Sigmoid colon (tissue), 7 donors: ENCODE data around the gene PMVK. TPM values are rescaled to one million over a fixed set of nuclear protein-coding genes. Genes with fewer than 3 reads are reported as not detected.

Experiments used
- DNase-seq: peaks from one replicate; pipeline ENCODE4 v3.0.0-alpha.2; 2019
- H3K27ac ChIP-seq, 4 donors: fragments of 200-600 bp; sonication (generic); one replicate each; pipeline ENCODE4 v1.5.1; 2016 to 2019; ENCODE audit warnings: mild to moderate bottlenecking in 1 of 4
- H3K27me3 ChIP-seq, 3 donors: fragments of 200-600 bp; sonication (generic); one replicate each; pipeline ENCODE4 v1.5.1; 2019; ENCODE audit warnings: mild to moderate bottlenecking in 1 of 3
- H3K36me3 ChIP-seq, 4 donors: fragments of 200-600 bp; sonication (generic); one replicate each; pipeline ENCODE4 v1.5.1; 2016 to 2019
- H3K4me1 ChIP-seq, 4 donors: fragments of 200-600 bp; sonication (generic); one replicate each; pipeline ENCODE4 v1.5.1; 2017 to 2019
- H3K4me3 ChIP-seq, 4 donors: fragments of 200-600 bp; sonication (generic); one replicate each; pipeline ENCODE4 v1.5.1; 2017 to 2019; ENCODE audit warnings: mild to moderate bottlenecking in 2 of 4, moderate library complexity in 1 of 4
- H3K9me3 ChIP-seq, 4 donors: fragments of 200-600 bp in 3 of 4; sonication (generic) in 3 of 4; one replicate each; pipeline versions ENCODE4 v1.5.1 to v1.6.1; 2013 to 2019
- CTCF ChIP-seq, 4 experiments: fragments of 450-650 bp in 3 of 4; fragments of 200-600 bp in 1 of 4; IDR thresholded peaks; one replicate each; pipeline ENCODE4 v1.5.1; 2016 to 2019; ENCODE audit warnings: antibody characterized with exemption in 4 of 4, mild to moderate bottlenecking in 3 of 4, moderate library complexity in 2 of 4
- EP300 ChIP-seq, 4 donors: sonication (generic); formaldehyde crosslinking; IDR thresholded peaks; one replicate each; pipeline ENCODE4 v1.6.1; 2017; ENCODE audit warnings: antibody characterized with exemption in 4 of 4
- POLR2A ChIP-seq, 2 donors: fragments of 450-650 bp; IDR thresholded peaks; one replicate each; pipeline ENCODE4 v1.6.1; 2016; ENCODE audit warnings: antibody characterized with exemption in 2 of 2, mild to moderate bottlenecking in 2 of 2, moderate library complexity in 2 of 2
- POLR2AphosphoS5 ChIP-seq, 4 donors: sonication (generic); formaldehyde crosslinking; IDR thresholded peaks; one replicate each; pipeline ENCODE4 v1.6.1; 2017; ENCODE audit warnings: antibody characterized with exemption in 4 of 4
- WGBS, 2 donors: extraction: QIAGEN DNeasy Blood & Tissue Kit; methylation state at CpG; one replicate each; pipeline ENCODE4 v1.1.7; 2013; 5-methylcytosine and 5-hydroxymethylcytosine counted together
- intact Hi-C: fragments of 100-400 bp; cut with DNase I; formaldehyde crosslinking; loops from one replicate; pipeline ENCODE4 v1.15.1; 2023
- polyA plus RNA-seq, 3 donors: library from polyadenylated mRNA; stranded (reverse); fragments of 200-250 nt; gene quantifications; one replicate each; pipeline ENCODE4 v1.2.3, GENCODE V29; 2013
- total RNA-seq, 4 donors: library from RNA; depleted of rRNA; stranded (reverse); fragments of >200 nt; gene quantifications; one replicate each; pipeline ENCODE4 v1.1.0, GENCODE V29; 2016
- donor health status: healthy with polysubstance abuse.
- donor health status: Bipolar disorder and iron deficiency.
- donor health status: healthy.

PMVK gene
- total and polyA plus RNA-seq, 7 donors = 11.1 to 54.1 (median 19.6) TPM

- no peak for TF ChIP-seq EP300 (IDR thresholded peaks at IDR 0.05)
- WGBS, 2 donors = 78 to 81% methylated on average over 5 of the region's 5 CpGs
- Histone ChIP-seq H3K4me3 (no peak overlapping the region), H3K9me3 (no peaks in the 10 kb centered on the region), H3K36me3 (peaks cover 19 to 59% (median 42%) of the 10 kb centered on the region in 4 donors), H3K27me3 (no peaks in the 10 kb centered on the region), H3K27ac (peak overlapping the region in 3 of 4 donors; percentile 41 to 98 (median 98)), H3K4me1 (peaks cover 0 to 54% (median 51%) of the 10 kb centered on the region in 4 donors)
- intact Hi-C loops = no loop called here
- no peak for DNase-seq
Observed at GRCh38 chr1:154967331-154967950, 30.9 kb upstream of the PMVK start.

GRCh38 chr1:154966111-154966510, 29.6 kb upstream of the PMVK start:
- Histone ChIP-seq H3K4me1 (peaks cover 0 to 46% (median 41%) of the 10 kb centered on the region in 4 donors), H3K27me3 (no peaks in the 10 kb centered on the region), H3K36me3 (peaks cover 19 to 59% (median 42%) of the 10 kb centered on the region in 4 donors), H3K4me3 (no peak overlapping the region), H3K9me3 (no peaks in the 10 kb centered on the region), H3K27ac (no peak overlapping the region)
- no peak for DNase-seq
- no peak for TF ChIP-seq EP300 (IDR thresholded peaks at IDR 0.05)
- no peak for TF ChIP-seq POLR2A (IDR thresholded peaks at IDR 0.05)
- TF ChIP-seq CTCF (IDR thresholded peaks at IDR 0.05) = no peak
- TF ChIP-seq POLR2AphosphoS5 (IDR thresholded peaks at IDR 0.05) = no peak
- 92 to 96% methylated on average over 7 of the region's 7 CpGs for WGBS, 2 donors
- intact Hi-C loops = no loop called here

- Histone ChIP-seq H3K27me3 (no peaks in the 10 kb centered on the region), H3K4me3 (no peak overlapping the region), H3K27ac (no peak overlapping the region), H3K4me1 (peaks cover 0 to 44% (median 37%) of the 10 kb centered on the region in 4 donors), H3K36me3 (peaks cover 23 to 64% (median 46%) of the 10 kb centered on the region in 4 donors), H3K9me3 (no peaks in the 10 kb centered on the region)
- TF ChIP-seq POLR2AphosphoS5 (IDR thresholded peaks at IDR 0.05) (no peak), EP300 (IDR thresholded peaks at IDR 0.05) (no peak), CTCF (IDR thresholded peaks at IDR 0.05) (no peak), POLR2A (IDR thresholded peaks at IDR 0.05) (no peak)
- no peak for DNase-seq
- intact Hi-C loops = loop anchor here (5.0 kb wide), 1 partner anchor 33 kb away; no protein-coding TSS in a partner anchor
- 91 to 94% methylated on average over 6 of the region's 6 CpGs for WGBS, 2 donors
Observed at GRCh38 chr1:154964359-154964758, 27.8 kb upstream of the PMVK start.

GRCh38 chr1:154963643-154964042, 27.1 kb upstream of the PMVK start:
- no peak for DNase-seq
- Histone ChIP-seq H3K4me1 (peaks cover 0 to 38% (median 34%) of the 10 kb centered on the region in 4 donors), H3K36me3 (peaks cover 29 to 71% (median 53%) of the 10 kb centered on the region in 4 donors), H3K27ac (peak overlapping the region in 2 of 4 donors; percentile 94 to 98), H3K9me3 (no peaks in the 10 kb centered on the region), H3K27me3 (no peaks in the 10 kb centered on the region), H3K4me3 (no peak overlapping the region)
- intact Hi-C loops = loop anchor here (5.0 kb wide), 1 partner anchor 34 kb away; no protein-coding TSS in a partner anchor
- WGBS, 2 donors = 83 to 90% methylated on average over 8 of the region's 8 CpGs
- TF ChIP-seq CTCF (IDR thresholded peaks at IDR 0.05) (no peak), POLR2AphosphoS5 (IDR thresholded peaks at IDR 0.05) (no peak), POLR2A (IDR thresholded peaks at IDR 0.05) (no peak), EP300 (IDR thresholded peaks at IDR 0.05) (no peak)

- DNase-seq = no peak
- Histone ChIP-seq H3K9me3 (no peaks in the 10 kb centered on the region), H3K36me3 (peaks cover 29 to 68% (median 51%) of the 10 kb centered on the region in 4 donors), H3K27me3 (no peaks in the 10 kb centered on the region), H3K4me3 (peak overlapping the region; percentile 69 to 98 (median 92)), H3K27ac (peak overlapping the region; percentile 94 to 99 (median 96)), H3K4me1 (peaks cover 0 to 33% (median 30%) of the 10 kb centered on the region in 4 donors)
- intact Hi-C loops = loop anchor here (5.0 kb wide), 1 partner anchor 34 kb away; no protein-coding TSS in a partner anchor
- TF ChIP-seq EP300 (IDR thresholded peaks at IDR 0.05) (no peak), CTCF (IDR thresholded peaks at IDR 0.05) (no peak), POLR2AphosphoS5 (IDR thresholded peaks at IDR 0.05) (no peak), POLR2A (IDR thresholded peaks at IDR 0.05) (no peak)
- 76 to 81% methylated on average over 6 of the region's 6 CpGs for WGBS, 2 donors
Observed at GRCh38 chr1:154962795-154963330, 26.3 kb upstream of the PMVK start.
